Mesenchymal stem cell (in vitro differentiated cells and primary cell): Measurements from ENCODE around the gene CDC20.
A peak's percentile ranks its signal among the peaks of the same experiment; 100 is the strongest.

ENCODE experiments used
- DNase-seq: peaks from one replicate; pipeline ENCODE4 v3.0.0-alpha.2; 2013
- H2AFZ ChIP-seq: one replicate; pipeline ENCODE4 v1.6.1; 2013; ENCODE audit warnings: low read depth, mild to moderate bottlenecking, control low read depth, inconsistent platforms, low read length, moderate library complexity
- H2AK5ac ChIP-seq: 2 replicates; pipeline ENCODE4 v1.6.1; 2013; ENCODE audit warnings: low read length, moderate library complexity, mild to moderate bottlenecking, inconsistent platforms; ENCODE audit not compliant: severe bottlenecking
- H2BK120ac ChIP-seq: one replicate; pipeline ENCODE4 v1.6.1; 2013; ENCODE audit warnings: low read depth, mild to moderate bottlenecking, inconsistent platforms, low read length, moderate library complexity
- H2BK12ac ChIP-seq, 2 experiments: one replicate each; pipeline ENCODE4 v1.6.1; 2013; ENCODE audit warnings: inconsistent platforms in 2 of 2, low read length in 2 of 2, mild to moderate bottlenecking in 2 of 2, moderate library complexity in 2 of 2, control low read depth in 1 of 2
- H2BK15ac ChIP-seq: one replicate; pipeline ENCODE4 v1.6.1; 2013; ENCODE audit warnings: mild to moderate bottlenecking, low read depth, inconsistent platforms; ENCODE audit not compliant: poor library complexity, severe bottlenecking
- H2BK5ac ChIP-seq: 2 replicates; pipeline ENCODE4 v1.6.1; 2013; ENCODE audit warnings: low read depth, mild to moderate bottlenecking, low read length, control low read depth, inconsistent platforms; ENCODE audit not compliant: poor library complexity, severe bottlenecking
- H3K14ac ChIP-seq, 2 experiments: one replicate each; pipeline ENCODE4 v1.6.1; 2013; ENCODE audit warnings: inconsistent platforms in 2 of 2, low read length in 2 of 2, control low read depth in 1 of 2, mild to moderate bottlenecking in 1 of 2, moderate library complexity in 1 of 2
- H3K18ac ChIP-seq, 2 experiments: one replicate each; pipeline ENCODE4 v1.6.1; 2013; ENCODE audit warnings: inconsistent platforms in 2 of 2, low read length in 2 of 2, control low read depth in 1 of 2, low read depth in 1 of 2, mild to moderate bottlenecking in 1 of 2
- H3K23ac ChIP-seq, 2 experiments: one replicate each; pipeline ENCODE4 v1.6.1; 2013; ENCODE audit warnings: inconsistent platforms in 2 of 2, low read length in 2 of 2, mild to moderate bottlenecking in 2 of 2, moderate library complexity in 2 of 2, control low read depth in 1 of 2
- H3K27ac ChIP-seq: 2 replicates; pipeline ENCODE4 v1.5.1; 2013; ENCODE audit warnings: mild to moderate bottlenecking, moderate library complexity, low read length, control low read depth, inconsistent platforms; ENCODE audit not compliant: poor library complexity, severe bottlenecking
- H3K27me3 ChIP-seq, 2 experiments: 2 replicates each; pipeline versions ENCODE4 v1.6.1 to v1.7.0; 2013; ENCODE audit warnings: low read length in 2 of 2, mild to moderate bottlenecking in 2 of 2, moderate library complexity in 2 of 2, control low read depth in 1 of 2, inconsistent platforms in 1 of 2; ENCODE audit not compliant: control insufficient read depth in 1 of 2, insufficient read depth in 1 of 2
- H3K36me3 ChIP-seq, 2 experiments: 2 replicates each; pipeline versions ENCODE4 v1.6.1 to v1.7.0; 2013; ENCODE audit warnings: low read length in 2 of 2, control low read depth in 1 of 2, inconsistent platforms in 1 of 2, low read depth in 1 of 2, mild to moderate bottlenecking in 1 of 2; ENCODE audit not compliant: insufficient read depth in 2 of 2, control insufficient read depth in 1 of 2
- H3K4ac ChIP-seq, 2 experiments: one replicate each; pipeline ENCODE4 v1.6.1; 2013; ENCODE audit warnings: inconsistent platforms in 2 of 2, low read length in 2 of 2, mild to moderate bottlenecking in 2 of 2, moderate library complexity in 2 of 2, control low read depth in 1 of 2, low read depth in 1 of 2
- H3K4me1 ChIP-seq: 2 replicates; pipeline ENCODE4 v1.6.1; 2013; ENCODE audit warnings: low read depth, low read length, control low read depth; ENCODE audit not compliant: control insufficient read depth, insufficient read depth
- H3K4me2 ChIP-seq: 2 replicates; pipeline ENCODE4 v1.6.1; 2013; ENCODE audit warnings: low read length, mild to moderate bottlenecking, inconsistent platforms; ENCODE audit not compliant: poor library complexity, severe bottlenecking
- H3K4me3 ChIP-seq, 2 experiments: 2 replicates each; pipeline versions ENCODE4 v1.5.1 to v1.7.0; 2013; ENCODE audit warnings: low read length in 2 of 2, mild to moderate bottlenecking in 2 of 2, control low read depth in 1 of 2, low read depth in 1 of 2; ENCODE audit not compliant: insufficient read depth in 1 of 2
- H3K79me1 ChIP-seq: replicated peaks from 2 replicates; pipeline ENCODE4 v1.6.1; 2013; ENCODE audit warnings: mild to moderate bottlenecking, control low read depth, low read length, inconsistent platforms; ENCODE audit not compliant: poor library complexity, severe bottlenecking
- H3K9ac ChIP-seq: 2 replicates; pipeline ENCODE4 v1.7.0; 2013; ENCODE audit warnings: mild to moderate bottlenecking, low read length, moderate library complexity
- H3K9me3 ChIP-seq: 2 replicates; pipeline ENCODE4 v1.7.0; 2013; ENCODE audit warnings: mild to moderate bottlenecking, low read length; ENCODE audit not compliant: control insufficient read depth
- H4K8ac ChIP-seq: one replicate; pipeline ENCODE4 v1.6.1; 2013; ENCODE audit warnings: inconsistent platforms, mild to moderate bottlenecking, low read length, moderate library complexity
- H4K91ac ChIP-seq: one replicate; pipeline ENCODE4 v1.6.1; 2013; ENCODE audit warnings: mild to moderate bottlenecking, low read length, inconsistent platforms
- WGBS: methylation state at CpG from one replicate; pipeline ENCODE4 v1.1.7; 2013; ENCODE audit warnings: mixed read lengths; 5-methylcytosine and 5-hydroxymethylcytosine counted together

Gene CDC20

DNA sequence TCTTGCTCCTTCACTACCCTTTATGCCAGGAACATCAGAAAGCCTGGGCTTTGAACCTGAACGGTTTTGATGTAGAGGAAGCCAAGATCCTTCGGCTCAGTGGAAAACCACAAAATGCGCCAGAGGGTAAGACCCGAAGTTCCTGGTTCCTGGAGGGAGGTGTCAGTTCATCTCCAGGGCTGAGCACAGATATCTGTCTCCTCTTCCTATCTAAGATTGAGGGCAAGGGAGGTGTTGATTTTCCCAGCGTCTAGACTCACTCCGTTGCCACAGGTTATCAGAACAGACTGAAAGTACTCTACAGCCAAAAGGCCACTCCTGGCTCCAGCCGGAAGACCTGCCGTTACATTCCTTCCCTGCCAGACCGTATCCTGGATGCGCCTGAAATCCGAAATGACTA lies 915 bp downstream of the CDC20 start:
- peaks cover 34 to 48% of the 10 kb centered on the region in 2 experiments for H3K36me3 ChIP-seq
- no peak overlapping the region for H2BK15ac ChIP-seq
- no peak overlapping the region for H3K4ac ChIP-seq
- H3K4me1 ChIP-seq, result peaks cover 17% of the 10 kb centered on the region
- no peak for DNase-seq
- peak overlapping the region in 1 of 2 experiments; percentile 78 for H3K4me3 ChIP-seq
- H3K4me2 ChIP-seq, result peak overlapping the region; percentile 91
- 57% methylated on average over 10 of the region's 11 CpGs for WGBS
- no peaks in the 10 kb centered on the region for H3K27me3 ChIP-seq
- no peak overlapping the region for H3K14ac ChIP-seq
- no peak overlapping the region for H4K91ac ChIP-seq
- no peak overlapping the region for H4K8ac ChIP-seq
- no peak overlapping the region for H3K18ac ChIP-seq
- H3K27ac ChIP-seq, result no peak overlapping the region
- no peak overlapping the region for H2AK5ac ChIP-seq
- no peak overlapping the region for H2BK12ac ChIP-seq
- no peak overlapping the region for H2AFZ ChIP-seq
- no peak overlapping the region for H2BK5ac ChIP-seq
- H3K9ac ChIP-seq, result peak overlapping the region; percentile 85
- no peaks in the 10 kb centered on the region for H3K9me3 ChIP-seq
- H2BK120ac ChIP-seq, result no peak overlapping the region
- H3K23ac ChIP-seq, result no peak overlapping the region
- H3K79me1 ChIP-seq, result peaks cover 5% of the 10 kb centered on the region

GRCh38 chr1:43360616-43361015 lies 1.8 kb downstream of the CDC20 start:
- no peak overlapping the region for H3K4me2 ChIP-seq
- peak overlapping the region; percentile 27 for H4K8ac ChIP-seq
- peak overlapping the region; percentile 85 for H3K9ac ChIP-seq
- H2BK5ac ChIP-seq, result no peak overlapping the region
- no peaks in the 10 kb centered on the region for H3K9me3 ChIP-seq
- WGBS, result 81% methylated on average over 4 of the region's 4 CpGs
- peaks cover 8% of the 10 kb centered on the region for H3K79me1 ChIP-seq
- H3K27ac ChIP-seq, result no peak overlapping the region
- no peak overlapping the region for H3K4ac ChIP-seq
- peaks cover 19% of the 10 kb centered on the region for H3K4me1 ChIP-seq
- H2BK15ac ChIP-seq, result no peak overlapping the region
- H3K18ac ChIP-seq, result no peak overlapping the region
- H3K36me3 ChIP-seq, result peaks cover 44 to 57% of the 10 kb centered on the region in 2 experiments
- H3K27me3 ChIP-seq, result no peaks in the 10 kb centered on the region
- H2AFZ ChIP-seq, result no peak overlapping the region
- no peak overlapping the region for H3K23ac ChIP-seq
- no peak for DNase-seq
- no peak overlapping the region for H2BK12ac ChIP-seq
- H4K91ac ChIP-seq, result no peak overlapping the region
- H2AK5ac ChIP-seq, result no peak overlapping the region
- H3K4me3 ChIP-seq, result peak overlapping the region in 1 of 2 experiments; percentile 78
- no peak overlapping the region for H3K14ac ChIP-seq
- H2BK120ac ChIP-seq, result no peak overlapping the region

DNA sequence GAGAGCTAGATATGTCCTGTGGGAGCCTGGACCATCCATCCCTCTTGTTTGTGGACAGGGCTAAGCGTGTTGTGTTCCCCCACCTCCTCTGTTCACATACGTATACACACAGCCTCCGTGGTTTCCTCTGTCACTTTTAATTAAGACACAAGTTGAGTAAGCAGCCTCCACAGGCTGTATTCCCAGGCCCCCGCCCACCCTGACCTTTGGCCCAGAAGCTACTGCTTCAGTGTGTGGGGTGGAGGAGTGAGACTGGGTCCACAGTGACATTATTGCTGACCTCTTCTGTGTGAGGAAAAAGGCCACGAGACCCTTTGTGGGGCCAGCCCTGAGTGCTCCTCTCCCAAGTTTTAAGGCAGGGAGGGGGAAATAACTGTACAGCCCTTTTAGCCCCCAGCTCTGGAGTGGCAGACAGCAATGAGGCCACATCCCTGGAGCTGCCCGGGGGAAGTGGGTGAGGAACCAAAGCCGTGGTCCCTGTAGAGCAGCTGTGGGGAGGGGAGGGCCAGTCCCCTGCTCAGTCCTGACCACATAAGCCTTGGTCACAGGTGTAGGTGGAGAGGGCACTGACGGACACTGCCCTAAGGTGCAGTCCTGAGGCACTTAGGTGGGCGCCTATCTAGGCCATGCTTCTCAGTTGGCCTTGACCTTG lies 4.6 kb downstream of the CDC20 start:
- Histone ChIP-seq H3K14ac (no peak overlapping the region), H3K27ac (no peak overlapping the region), H3K18ac (no peak overlapping the region), H3K4me2 (no peak overlapping the region), H3K27me3 (no peaks in the 10 kb centered on the region), H3K36me3 (peaks cover 47 to 59% of the 10 kb centered on the region in 2 experiments), H3K4ac (no peak overlapping the region), H3K9me3 (no peaks in the 10 kb centered on the region), H3K4me1 (peaks cover 35% of the 10 kb centered on the region), H2BK12ac (no peak overlapping the region), H2BK5ac (no peak overlapping the region), H2BK120ac (no peak overlapping the region), H4K8ac (no peak overlapping the region), H3K9ac (no peak overlapping the region), H3K23ac (no peak overlapping the region), H3K4me3 (no peak overlapping the region), H2AK5ac (no peak overlapping the region), H2AFZ (no peak overlapping the region), H3K79me1 (peaks cover 15% of the 10 kb centered on the region), H4K91ac (no peak overlapping the region), H2BK15ac (no peak overlapping the region)
- 69% methylated on average over 7 of the region's 9 CpGs for WGBS
- no peak for DNase-seq

DNA sequence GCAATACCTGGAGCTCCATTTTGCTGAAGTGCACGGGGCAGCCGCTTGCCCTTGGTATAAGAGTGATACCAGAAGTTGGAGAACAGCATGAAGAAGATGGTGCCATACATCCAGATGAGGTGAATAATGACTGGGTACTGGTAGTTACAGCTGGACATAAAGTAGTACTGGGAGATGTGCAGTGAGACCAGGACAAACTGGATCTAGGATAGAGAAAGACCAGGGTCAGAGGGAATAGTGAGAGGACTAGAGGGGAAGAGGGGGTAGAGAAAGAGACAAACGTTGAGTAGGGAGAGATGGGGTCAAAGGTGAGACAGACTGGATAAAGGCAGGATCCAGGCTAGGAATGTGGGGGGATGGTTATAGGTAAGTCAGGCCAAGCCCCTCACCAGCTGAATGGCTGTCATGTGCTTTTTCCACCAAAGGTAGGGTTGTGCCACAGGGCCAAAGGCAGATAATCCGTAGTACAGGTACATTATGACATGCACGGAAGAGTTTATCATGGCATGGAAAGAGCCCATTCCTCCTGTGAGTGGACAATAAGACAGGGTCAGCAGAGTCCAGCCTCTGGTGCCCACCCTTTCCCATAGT lies 5.2 kb downstream of the CDC20 start:
- peaks cover 47 to 59% of the 10 kb centered on the region in 2 experiments for H3K36me3 ChIP-seq
- peaks cover 15% of the 10 kb centered on the region for H3K79me1 ChIP-seq
- H2BK5ac ChIP-seq, result no peak overlapping the region
- peaks cover 39% of the 10 kb centered on the region for H3K4me1 ChIP-seq
- no peak overlapping the region for H3K14ac ChIP-seq
- no peak overlapping the region for H4K91ac ChIP-seq
- no peak overlapping the region for H3K27ac ChIP-seq
- no peaks in the 10 kb centered on the region for H3K27me3 ChIP-seq
- DNase-seq, result no peak
- H3K4me2 ChIP-seq, result no peak overlapping the region
- no peak overlapping the region for H3K4me3 ChIP-seq
- H2AK5ac ChIP-seq, result no peak overlapping the region
- H3K4ac ChIP-seq, result no peak overlapping the region
- H3K9me3 ChIP-seq, result no peaks in the 10 kb centered on the region
- H3K23ac ChIP-seq, result no peak overlapping the region
- no peak overlapping the region for H2BK15ac ChIP-seq
- no peak overlapping the region for H3K18ac ChIP-seq
- H4K8ac ChIP-seq, result no peak overlapping the region
- H2BK12ac ChIP-seq, result no peak overlapping the region
- no peak overlapping the region for H2AFZ ChIP-seq
- H3K9ac ChIP-seq, result no peak overlapping the region
- WGBS, result 89% methylated on average over 5 of the region's 5 CpGs
- no peak overlapping the region for H2BK120ac ChIP-seq
